GM18499 (cell line): ENCODE results near the gene FERMT1.
"Not testable (repeated sequence)": the region's sequence is repeated elsewhere in the genome, so short reads cannot be mapped to it uniquely, and the experiment has no call there.

Source experiments
- ATAC-seq: cut with Tn5 transposase; IDR thresholded peaks from one replicate; pipeline ENCODE4 v1.9.1; 2021; ENCODE audit warnings: moderate number of reproducible peaks; ENCODE audit not compliant: insufficient read depth, unreplicated experiment

Gene FERMT1

GRCh38 chr20:6074784-6075183 lies 48.0 kb downstream of the FERMT1 start:
- no peak for ATAC-seq

- ATAC-seq = no peak
Observed at GRCh38 chr20:6074145-6074561, 48.7 kb downstream of the FERMT1 start.

- no peak for ATAC-seq
Observed at GRCh38 chr20:6070829-6071695, 51.8 kb downstream of the FERMT1 start.

- ATAC-seq = no peak
Observed at GRCh38 chr20:6069669-6070068, 53.2 kb downstream of the FERMT1 start.

GRCh38 chr20:6067763-6068318 lies 55.0 kb downstream of the FERMT1 start:
- ATAC-seq = no peak

- ATAC-seq = no peak
Observed at GRCh38 chr20:6066582-6066981, 56.2 kb downstream of the FERMT1 start.

GRCh38 chr20:6061544-6061943 lies 61.3 kb downstream of the FERMT1 start:
- no peak for ATAC-seq

- ATAC-seq = no peak
Observed at GRCh38 chr20:6060213-6060612, 62.6 kb downstream of the FERMT1 start.

GRCh38 chr20:6058684-6059295 lies 64.0 kb downstream of the FERMT1 start:
- no peak for ATAC-seq

- no peak for ATAC-seq
Observed at GRCh38 chr20:6057691-6058090, 65.1 kb downstream of the FERMT1 start.

- ATAC-seq = no peak
Observed at GRCh38 chr20:6057139-6057538, 65.7 kb downstream of the FERMT1 start.

GRCh38 chr20:6055981-6056569 lies 66.8 kb downstream of the FERMT1 start:
- ATAC-seq = no peak

GRCh38 chr20:6055161-6055783 lies 67.6 kb downstream of the FERMT1 start:
- ATAC-seq = no peak

GRCh38 chr20:6054689-6055051 lies 68.2 kb downstream of the FERMT1 start:
- not testable (repeated sequence) for ATAC-seq

GRCh38 chr20:6053776-6054688 lies 68.8 kb downstream of the FERMT1 start, which contains the start of gene LRRN4:
TSS of gene LRRN4 (minus strand) at chr20:6054060. CDS start at chr20:6052799, 1,261 bp downstream.
- ATAC-seq = no peak

- ATAC-seq = no peak
Observed at GRCh38 chr20:6053064-6053775, 69.6 kb downstream of the FERMT1 start.

- ATAC-seq = no peak
Observed at GRCh38 chr20:6051505-6051904, 71.3 kb downstream of the FERMT1 start.

- ATAC-seq = no peak
Observed at GRCh38 chr20:6048391-6048790, 74.4 kb downstream of the FERMT1 start.

- no peak for ATAC-seq
Observed at GRCh38 chr20:6046432-6046831, 76.4 kb downstream of the FERMT1 start.
